ENCODE measurements around the gene EME1. TPM values are rescaled to one million over a fixed set of nuclear protein-coding genes. Genes with fewer than 3 reads are reported as not detected.

The EME1 gene
- total RNA-seq: 0.14 and 0.68 TPM in 2 replicates

GRCh38 chr17:50372758-50373556 is at the start of gene EME1, which contains the start of gene MRPL27:
EME1 (plus strand) TSS chr17:50373229; CDS start chr17:50375209, 1,980 bp downstream.
MRPL27 (minus strand) TSS chr17:50373184; CDS start chr17:50373170, 14 bp downstream.

GRCh38 chr17:50345432-50346312 is 27.4 kb upstream of the EME1 start, which contains the start of gene XYLT2:
XYLT2 (plus strand) TSS chr17:50346126; CDS start chr17:50346141, 15 bp downstream.

GRCh38 chr17:50397111-50397918 is 24.3 kb downstream of the EME1 start, which contains the start of gene LRRC59:
LRRC59 (minus strand) TSS chr17:50397523; CDS start chr17:50397317, 206 bp downstream.

GRCh38 chr17:50425682-50426471 is 52.8 kb downstream of the EME1 start, which contains the start of gene ACSF2:
ACSF2 (plus strand) TSS chr17:50426218; CDS start chr17:50426262, 44 bp downstream.

Other genes with a start within 250 kb of the EME1 start
- gene SAMD14, start 243.1 kb upstream of the EME1 start, total RNA-seq: 0.28 TPM in 1 of 2 replicates, not detected in the other
- 15.7 and 41.1 TPM in 2 replicates for gene PPP1R9B, start 222.6 kb upstream of the EME1 start, total RNA-seq
- 0.28 TPM in 1 of 2 replicates, not detected in the other for gene SGCA, start 207.2 kb upstream of the EME1 start, total RNA-seq
- gene COL1A1, start 171.6 kb upstream of the EME1 start, total RNA-seq: 11.3 and 73.1 TPM in 2 replicates
- 0.34 and 1.8 TPM in 2 replicates for gene TMEM92, start 98.8 kb upstream of the EME1 start, total RNA-seq
- gene XYLT2, start 27.1 kb upstream of the EME1 start, total RNA-seq: 27.0 and 48.4 TPM in 2 replicates
- 36.1 and 78.3 TPM in 2 replicates for gene MRPL27, start within 50 bp of the EME1 start, total RNA-seq
- 210 and 309 TPM in 2 replicates for gene LRRC59, start 24.3 kb downstream of the EME1 start, total RNA-seq
- 14.4 and 37.2 TPM in 2 replicates for gene ACSF2, start 53.0 kb downstream of the EME1 start, total RNA-seq
- not detected in 2 replicates for gene CHAD, start 95.7 kb downstream of the EME1 start, total RNA-seq
- gene RSAD1, start 105.6 kb downstream of the EME1 start, total RNA-seq: 12.1 and 21.2 TPM in 2 replicates
- gene MYCBPAP, start 135.2 kb downstream of the EME1 start, total RNA-seq: under 0.01 and 0.28 TPM in 2 replicates
- gene EPN3, start 159.5 kb downstream of the EME1 start, total RNA-seq: 4.1 and 20.9 TPM in 2 replicates
- gene SPATA20, start 173.9 kb downstream of the EME1 start, total RNA-seq: 18.5 and 27.8 TPM in 2 replicates
- not detected in 2 replicates for gene CACNA1G, start 187.5 kb downstream of the EME1 start, total RNA-seq